ENCODE results near the gene FBXO27.

DNA sequence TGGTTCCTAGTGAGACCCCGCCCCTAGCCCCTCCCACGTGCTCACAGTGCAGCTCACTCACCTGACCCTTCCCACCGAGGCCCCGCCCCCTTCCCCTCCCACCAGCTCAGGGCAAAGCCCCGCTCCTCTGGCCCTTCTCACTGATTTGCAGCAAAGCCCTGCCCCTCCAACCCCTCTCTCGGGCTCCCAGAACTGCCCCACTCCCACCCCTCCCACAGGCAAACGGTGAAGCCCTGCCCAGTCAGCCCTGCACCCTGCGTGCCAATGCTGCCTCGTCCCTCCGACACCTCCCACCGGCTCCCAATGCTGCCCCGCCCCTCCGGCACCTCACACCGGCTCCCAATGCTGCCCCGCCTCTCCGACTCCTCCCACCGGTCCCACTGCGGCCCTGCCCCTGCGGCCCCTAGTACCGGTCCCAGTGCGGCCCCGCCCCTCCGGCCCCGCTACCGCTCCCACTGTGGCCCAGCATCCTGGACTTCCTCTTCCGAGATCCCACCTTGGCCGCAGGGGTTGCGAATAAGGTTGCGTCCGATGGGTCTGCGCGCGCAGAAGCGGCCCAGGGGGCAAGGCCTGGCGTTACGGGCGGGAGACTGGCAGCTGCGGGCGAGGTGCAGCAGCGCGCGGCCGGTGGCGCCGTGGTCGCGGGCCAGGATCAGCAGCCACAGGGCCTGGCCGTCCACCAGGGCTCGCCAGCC lies 834 bp downstream of the FBXO27 start:
- peak; percentile 87 for TF ChIP-seq POLR2AphosphoS5 (IDR thresholded peaks at IDR 0.05; ENCODE audit: low read depth)
- TF ChIP-seq, protein P1, sequence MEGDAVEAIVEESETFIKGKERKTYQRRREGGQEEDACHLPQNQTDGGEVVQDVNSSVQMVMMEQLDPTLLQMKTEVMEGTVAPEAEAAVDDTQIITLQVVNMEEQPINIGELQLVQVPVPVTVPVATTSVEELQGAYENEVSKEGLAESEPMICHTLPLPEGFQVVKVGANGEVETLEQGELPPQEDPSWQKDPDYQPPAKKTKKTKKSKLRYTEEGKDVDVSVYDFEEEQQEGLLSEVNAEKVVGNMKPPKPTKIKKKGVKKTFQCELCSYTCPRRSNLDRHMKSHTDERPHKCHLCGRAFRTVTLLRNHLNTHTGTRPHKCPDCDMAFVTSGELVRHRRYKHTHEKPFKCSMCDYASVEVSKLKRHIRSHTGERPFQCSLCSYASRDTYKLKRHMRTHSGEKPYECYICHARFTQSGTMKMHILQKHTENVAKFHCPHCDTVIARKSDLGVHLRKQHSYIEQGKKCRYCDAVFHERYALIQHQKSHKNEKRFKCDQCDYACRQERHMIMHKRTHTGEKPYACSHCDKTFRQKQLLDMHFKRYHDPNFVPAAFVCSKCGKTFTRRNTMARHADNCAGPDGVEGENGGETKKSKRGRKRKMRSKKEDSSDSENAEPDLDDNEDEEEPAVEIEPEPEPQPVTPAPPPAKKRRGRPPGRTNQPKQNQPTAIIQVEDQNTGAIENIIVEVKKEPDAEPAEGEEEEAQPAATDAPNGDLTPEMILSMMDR (conservative IDR thresholded peaks at IDR 0.05; ENCODE audit: low read depth in 2 of 2), result no peak
- TF ChIP-seq EZH2 (IDR thresholded peaks at IDR 0.05; ENCODE audit: low read depth, unreplicated experiment), result no peak
- no peak for TF ChIP-seq EZH2phosphoT487 (IDR thresholded peaks at IDR 0.05; ENCODE audit: unreplicated experiment)
- TF ChIP-seq, protein P2, sequence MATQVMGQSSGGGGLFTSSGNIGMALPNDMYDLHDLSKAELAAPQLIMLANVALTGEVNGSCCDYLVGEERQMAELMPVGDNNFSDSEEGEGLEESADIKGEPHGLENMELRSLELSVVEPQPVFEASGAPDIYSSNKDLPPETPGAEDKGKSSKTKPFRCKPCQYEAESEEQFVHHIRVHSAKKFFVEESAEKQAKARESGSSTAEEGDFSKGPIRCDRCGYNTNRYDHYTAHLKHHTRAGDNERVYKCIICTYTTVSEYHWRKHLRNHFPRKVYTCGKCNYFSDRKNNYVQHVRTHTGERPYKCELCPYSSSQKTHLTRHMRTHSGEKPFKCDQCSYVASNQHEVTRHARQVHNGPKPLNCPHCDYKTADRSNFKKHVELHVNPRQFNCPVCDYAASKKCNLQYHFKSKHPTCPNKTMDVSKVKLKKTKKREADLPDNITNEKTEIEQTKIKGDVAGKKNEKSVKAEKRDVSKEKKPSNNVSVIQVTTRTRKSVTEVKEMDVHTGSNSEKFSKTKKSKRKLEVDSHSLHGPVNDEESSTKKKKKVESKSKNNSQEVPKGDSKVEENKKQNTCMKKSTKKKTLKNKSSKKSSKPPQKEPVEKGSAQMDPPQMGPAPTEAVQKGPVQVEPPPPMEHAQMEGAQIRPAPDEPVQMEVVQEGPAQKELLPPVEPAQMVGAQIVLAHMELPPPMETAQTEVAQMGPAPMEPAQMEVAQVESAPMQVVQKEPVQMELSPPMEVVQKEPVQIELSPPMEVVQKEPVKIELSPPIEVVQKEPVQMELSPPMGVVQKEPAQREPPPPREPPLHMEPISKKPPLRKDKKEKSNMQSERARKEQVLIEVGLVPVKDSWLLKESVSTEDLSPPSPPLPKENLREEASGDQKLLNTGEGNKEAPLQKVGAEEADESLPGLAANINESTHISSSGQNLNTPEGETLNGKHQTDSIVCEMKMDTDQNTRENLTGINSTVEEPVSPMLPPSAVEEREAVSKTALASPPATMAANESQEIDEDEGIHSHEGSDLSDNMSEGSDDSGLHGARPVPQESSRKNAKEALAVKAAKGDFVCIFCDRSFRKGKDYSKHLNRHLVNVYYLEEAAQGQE (IDR thresholded peaks at IDR 0.05; ENCODE audit: unreplicated experiment), result peak; percentile 25
- no peak for TF ChIP-seq JUNB (IDR thresholded peaks at IDR 0.05; ENCODE audit: unreplicated experiment)
- TF ChIP-seq ZNF114 (CRISPR knock-in tag; IDR thresholded peaks at IDR 0.05), result no peak
- no peak for TF ChIP-seq STAT1 (IDR thresholded peaks at IDR 0.05; ENCODE audit: unreplicated experiment)
- no peak for TF ChIP-seq NANOG (IDR thresholded peaks at IDR 0.05; ENCODE audit: borderline replicate concordance)
- TF ChIP-seq, protein P3, sequence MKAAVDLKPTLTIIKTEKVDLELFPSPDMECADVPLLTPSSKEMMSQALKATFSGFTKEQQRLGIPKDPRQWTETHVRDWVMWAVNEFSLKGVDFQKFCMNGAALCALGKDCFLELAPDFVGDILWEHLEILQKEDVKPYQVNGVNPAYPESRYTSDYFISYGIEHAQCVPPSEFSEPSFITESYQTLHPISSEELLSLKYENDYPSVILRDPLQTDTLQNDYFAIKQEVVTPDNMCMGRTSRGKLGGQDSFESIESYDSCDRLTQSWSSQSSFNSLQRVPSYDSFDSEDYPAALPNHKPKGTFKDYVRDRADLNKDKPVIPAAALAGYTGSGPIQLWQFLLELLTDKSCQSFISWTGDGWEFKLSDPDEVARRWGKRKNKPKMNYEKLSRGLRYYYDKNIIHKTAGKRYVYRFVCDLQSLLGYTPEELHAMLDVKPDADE (IDR thresholded peaks at IDR 0.05), result peak; percentile 43

All from GM23338 (cell line).